Activated T-helper 2 cell treated with anti-CD3 and anti-CD28 coated beads, Interferon-gamma antibody, Interleukin-2, Interleukin-4, amounts not matched to agents 10 μg/mL and 5 μg/mL and 100 μg/mL, durations not matched to agents 14 hours and 24 hours and 36 hours (primary cell): ENCODE results near the gene ANO1. TPM values are rescaled to one million over a fixed set of nuclear protein-coding genes. Genes with fewer than 3 reads are reported as not detected.

Experiments used
- DNase-seq: peaks from one replicate; pipeline ENCODE4 v3.0.0; 2021; ENCODE audit warnings: low spot score
- H3K27ac Mint-ChIP-seq: one replicate; pipeline ENCODE4 v1.8.0; 2021; ENCODE audit warnings: mixed read lengths
- H3K27me3 Mint-ChIP-seq: one replicate; pipeline ENCODE4 v1.8.0; 2021; ENCODE audit warnings: low read depth, mixed read lengths
- H3K36me3 Mint-ChIP-seq: one replicate; pipeline ENCODE4 v1.8.0; 2021; ENCODE audit warnings: low read depth, mixed read lengths
- H3K4me1 Mint-ChIP-seq: one replicate; pipeline ENCODE4 v1.8.0; 2021; ENCODE audit warnings: low read depth, mixed read lengths
- H3K4me3 Mint-ChIP-seq: one replicate; pipeline ENCODE4 v1.8.0; 2021; ENCODE audit warnings: low read depth, mild to moderate bottlenecking, moderate library complexity, mixed read lengths
- H3K9me3 Mint-ChIP-seq: one replicate; pipeline ENCODE4 v1.8.0; 2021; ENCODE audit warnings: mixed read lengths
- intact Hi-C: fragments of 100-400 bp; cut with micrococcal nuclease; formaldehyde crosslinking; loops from one replicate; pipeline ENCODE4 v1.15.1; 2023
- total RNA-seq: library from RNA; stranded (reverse); gene quantifications from 2 replicates; pipeline ENCODE4 v1.2.3, GENCODE V29; 2022

Gene ANO1
- total RNA-seq, 1 donor from 2014 or later, result not detected

DNA sequence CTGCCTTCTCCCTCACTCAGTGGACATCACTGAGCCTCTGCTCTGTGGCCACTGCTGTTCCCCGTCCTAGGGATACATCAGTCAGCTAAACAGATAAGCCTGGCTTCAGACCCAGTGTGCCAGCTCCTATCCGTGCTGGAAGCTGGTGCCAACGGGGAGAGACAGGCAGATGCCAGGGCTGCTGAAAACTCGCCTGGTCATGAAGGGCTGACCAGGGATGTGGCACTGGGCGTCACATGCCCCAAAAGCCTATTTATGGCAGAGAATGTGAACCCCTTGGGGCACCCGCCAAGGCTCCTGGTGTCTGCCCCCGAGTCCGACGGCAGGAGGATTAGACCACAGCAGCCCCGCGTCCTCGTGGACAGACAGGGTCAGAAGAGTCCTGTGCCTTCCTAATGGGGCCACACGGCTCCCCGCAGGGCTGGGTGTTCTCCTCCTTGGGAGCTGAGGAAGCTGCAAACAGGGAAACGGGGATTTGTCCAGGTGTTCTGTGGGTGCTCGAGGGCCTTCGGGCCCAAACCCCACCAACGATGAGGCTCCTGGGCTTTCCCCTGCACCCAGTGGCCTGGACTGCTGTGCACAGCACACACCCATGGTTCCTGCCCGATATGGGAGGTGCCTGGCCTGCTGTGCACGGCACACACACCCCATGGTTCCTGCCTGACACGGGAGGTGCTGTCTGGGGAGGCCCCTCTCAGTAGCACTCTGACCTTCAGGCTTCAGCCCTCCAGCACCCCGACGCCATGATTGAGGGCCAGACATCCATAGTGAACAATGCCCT is 19.9 kb downstream of the ANO1 start:
- Mint-ChIP-seq H3K36me3 (no peaks in the 10 kb centered on the region), H3K4me1 (no peaks in the 10 kb centered on the region), H3K4me3 (no peak overlapping the region), H3K9me3 (no peaks in the 10 kb centered on the region), H3K27me3 (no peaks in the 10 kb centered on the region), H3K27ac (no peak overlapping the region)
- no peak for DNase-seq
- intact Hi-C loops, result no loop called here

DNA sequence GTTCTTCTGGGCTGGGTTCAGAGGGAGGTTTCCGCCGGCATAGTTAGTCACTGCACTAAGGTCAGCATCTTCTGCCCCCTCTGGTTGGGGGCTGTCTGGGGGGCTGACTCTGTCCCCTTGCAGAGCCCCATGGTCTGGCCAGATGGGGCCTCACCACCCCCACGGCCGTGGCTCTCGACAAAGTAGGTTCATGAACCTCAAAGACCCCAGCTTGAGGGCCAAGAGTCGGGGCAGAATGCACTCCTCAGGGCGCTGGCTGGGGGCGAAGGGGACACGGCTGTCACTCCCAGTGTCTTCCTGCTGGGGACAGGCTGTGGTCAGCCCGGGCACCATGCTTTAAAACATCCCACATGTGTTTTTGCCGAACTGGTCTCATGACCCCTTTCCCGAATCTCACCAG is 20.8 kb downstream of the ANO1 start:
- Mint-ChIP-seq H3K4me1 (no peaks in the 10 kb centered on the region), H3K36me3 (no peaks in the 10 kb centered on the region), H3K4me3 (no peak overlapping the region), H3K27me3 (no peaks in the 10 kb centered on the region), H3K27ac (no peak overlapping the region), H3K9me3 (no peaks in the 10 kb centered on the region)
- DNase-seq, result no peak
- intact Hi-C loops, result no loop called here

DNA sequence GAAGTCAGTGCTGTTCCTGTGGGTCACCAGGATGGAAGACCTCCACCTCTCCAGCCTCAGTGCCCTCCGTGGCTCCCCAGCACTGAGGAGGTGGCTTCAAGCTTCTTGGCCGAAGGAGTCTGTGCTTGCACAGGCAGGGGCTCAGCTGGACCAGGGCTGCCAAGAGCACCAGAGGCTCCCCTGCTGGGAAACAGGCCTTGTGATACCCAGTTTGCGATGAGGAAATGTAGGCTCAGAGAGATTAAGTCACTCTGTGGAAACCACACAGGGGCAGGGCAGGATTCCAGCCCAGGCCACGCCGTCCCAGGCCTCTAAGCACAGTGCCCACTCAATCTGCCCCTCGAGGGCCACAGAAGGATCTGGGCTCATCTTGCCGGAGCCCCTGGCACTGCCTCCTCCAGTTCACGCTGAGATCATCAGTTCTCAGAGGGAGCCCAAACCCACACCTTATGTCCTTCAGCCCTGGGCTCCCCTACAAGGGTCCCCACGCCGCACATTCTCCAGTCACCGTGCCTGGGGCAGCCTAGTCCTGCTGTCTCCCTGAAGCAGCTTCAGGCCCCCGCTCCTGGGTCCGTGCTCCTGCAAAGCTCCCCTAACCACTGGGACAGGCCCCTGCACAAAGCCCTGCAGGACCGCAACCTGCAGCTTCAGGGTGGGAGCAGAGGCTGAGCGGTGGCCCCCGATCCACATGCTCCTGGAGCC is 21.6 kb downstream of the ANO1 start:
- Mint-ChIP-seq H3K9me3 (no peaks in the 10 kb centered on the region), H3K4me3 (no peak overlapping the region), H3K27me3 (no peaks in the 10 kb centered on the region), H3K27ac (no peak overlapping the region), H3K36me3 (no peaks in the 10 kb centered on the region), H3K4me1 (no peaks in the 10 kb centered on the region)
- no peak for DNase-seq
- intact Hi-C loops, result no loop called here

DNA sequence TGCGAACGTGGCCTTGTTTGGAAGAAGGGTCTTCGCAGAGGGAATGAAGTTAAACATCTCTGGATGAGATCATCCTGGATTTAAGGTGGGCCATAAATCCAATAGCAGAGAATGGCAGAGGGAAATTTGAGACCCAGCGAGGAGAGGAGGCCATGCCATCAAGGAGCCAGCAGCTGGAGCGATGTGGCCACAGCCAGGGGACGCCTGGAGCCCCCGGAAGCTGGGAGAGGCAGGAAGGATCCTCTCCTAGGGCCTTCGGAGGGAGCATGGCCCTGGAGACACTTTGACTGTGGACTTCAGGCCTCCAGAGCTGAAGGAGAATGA is 22.1 kb downstream of the ANO1 start:
- Mint-ChIP-seq H3K36me3 (no peaks in the 10 kb centered on the region), H3K27me3 (no peaks in the 10 kb centered on the region), H3K9me3 (no peaks in the 10 kb centered on the region), H3K4me3 (no peak overlapping the region), H3K27ac (no peak overlapping the region), H3K4me1 (no peaks in the 10 kb centered on the region)
- intact Hi-C loops, result no loop called here
- no peak for DNase-seq

DNA sequence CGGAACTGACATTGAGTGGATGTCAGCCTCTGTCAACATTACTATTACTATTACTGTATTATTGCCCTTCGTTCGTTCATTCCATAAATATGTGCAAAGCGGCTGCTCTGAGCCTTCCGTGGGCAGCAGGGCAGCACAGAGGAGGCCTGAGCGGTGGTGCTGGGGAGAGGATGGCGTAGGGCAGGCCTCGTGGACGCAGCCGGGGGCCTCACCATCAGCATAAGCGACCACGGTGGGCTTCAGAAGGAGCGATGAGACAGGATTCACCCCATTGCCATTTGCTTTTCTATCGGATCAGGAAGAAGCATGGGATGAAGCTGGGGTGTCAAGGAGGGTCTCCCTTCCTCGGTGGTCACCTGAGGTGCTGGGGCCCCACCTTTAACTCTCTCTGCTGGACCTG is 22.7 kb downstream of the ANO1 start:
- no peaks in the 10 kb centered on the region for H3K36me3 Mint-ChIP-seq
- DNase-seq, result no peak
- H3K27me3 Mint-ChIP-seq, result no peaks in the 10 kb centered on the region
- no peaks in the 10 kb centered on the region for H3K9me3 Mint-ChIP-seq
- no peaks in the 10 kb centered on the region for H3K4me1 Mint-ChIP-seq
- intact Hi-C loops, result no loop called here
- H3K4me3 Mint-ChIP-seq, result no peak overlapping the region
- H3K27ac Mint-ChIP-seq, result no peak overlapping the region

DNA sequence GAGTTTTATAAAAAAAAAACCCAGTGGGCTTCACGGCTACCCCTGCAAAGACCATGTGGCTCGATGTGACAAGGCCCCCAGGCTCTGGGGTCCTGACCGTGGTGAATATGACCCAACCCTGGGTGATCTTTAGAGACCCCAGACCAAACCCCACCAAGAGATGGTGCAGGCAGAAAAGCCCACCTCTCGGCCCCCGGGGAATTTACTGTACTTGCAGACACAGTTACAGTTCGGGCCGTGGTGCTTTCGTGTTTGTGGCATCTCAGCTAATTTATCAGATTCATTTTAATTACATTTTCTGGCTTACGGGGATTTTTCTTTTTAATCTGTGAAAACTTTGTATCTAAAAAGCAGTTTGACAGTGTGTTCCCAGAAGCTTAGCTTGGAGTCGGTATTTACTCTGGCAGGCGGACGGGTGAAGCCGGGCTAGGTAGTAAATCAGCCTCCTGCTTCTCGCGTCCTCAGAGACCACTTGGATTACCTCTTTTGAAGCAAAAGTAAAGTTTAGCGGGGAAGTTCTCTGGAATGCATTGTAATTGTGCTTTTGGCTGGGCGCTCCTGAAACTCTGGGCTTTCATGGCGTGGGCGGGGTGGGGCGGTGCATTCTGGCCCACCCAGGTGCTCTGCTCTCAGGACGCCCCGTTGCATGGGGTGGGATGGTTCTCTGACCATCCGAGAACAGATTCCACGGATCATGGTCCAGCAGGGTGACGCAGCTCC is 25.3 kb downstream of the ANO1 start:
- Mint-ChIP-seq H3K27me3 (no peaks in the 10 kb centered on the region), H3K4me3 (no peak overlapping the region), H3K27ac (no peak overlapping the region), H3K36me3 (no peaks in the 10 kb centered on the region), H3K4me1 (no peaks in the 10 kb centered on the region), H3K9me3 (no peaks in the 10 kb centered on the region)
- intact Hi-C loops, result no loop called here
- no peak for DNase-seq

DNA sequence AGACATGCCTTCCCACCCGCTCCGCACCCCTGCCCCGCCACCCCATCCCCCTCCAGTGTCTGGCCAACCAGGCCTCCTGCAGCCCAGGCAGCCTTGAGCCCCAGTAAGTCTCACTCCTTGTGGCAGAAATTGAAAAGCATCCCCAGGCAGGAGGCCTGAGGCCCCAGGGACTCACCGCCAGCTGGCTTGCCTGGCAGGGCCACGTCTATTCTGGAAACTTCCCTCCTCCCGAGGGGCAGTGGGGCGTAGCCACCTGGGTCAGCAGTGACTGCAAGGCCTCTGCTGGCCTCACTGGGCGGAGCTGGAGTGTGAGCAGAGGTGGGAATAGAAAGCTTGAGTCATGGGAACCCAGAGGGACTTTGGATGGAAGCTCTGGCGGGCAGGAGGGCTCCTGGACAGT is 26.3 kb downstream of the ANO1 start:
- H3K4me1 Mint-ChIP-seq, result no peaks in the 10 kb centered on the region
- DNase-seq, result no peak
- no peak overlapping the region for H3K4me3 Mint-ChIP-seq
- no peak overlapping the region for H3K27ac Mint-ChIP-seq
- no peaks in the 10 kb centered on the region for H3K9me3 Mint-ChIP-seq
- intact Hi-C loops, result no loop called here
- no peaks in the 10 kb centered on the region for H3K27me3 Mint-ChIP-seq
- H3K36me3 Mint-ChIP-seq, result no peaks in the 10 kb centered on the region

DNA sequence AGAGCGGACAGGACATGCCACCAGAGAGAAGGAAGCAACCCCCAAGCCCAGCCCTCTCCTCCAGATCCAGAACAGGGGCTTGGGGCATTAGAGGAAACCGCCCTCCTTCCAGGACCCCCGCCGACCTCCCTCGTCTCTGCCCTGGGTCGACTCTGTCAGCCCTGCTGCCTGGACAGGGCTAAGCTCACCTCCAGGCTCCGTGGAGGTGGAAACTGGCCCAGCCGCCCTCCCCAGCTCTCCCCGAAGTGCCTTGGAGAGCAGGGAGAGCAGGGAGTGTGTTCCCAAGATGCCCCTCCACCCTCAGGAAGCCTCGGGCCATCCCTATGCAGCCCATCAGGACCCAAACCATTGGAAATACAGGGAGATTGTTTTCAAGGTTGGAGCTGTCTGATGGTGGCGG is 26.8 kb downstream of the ANO1 start:
- Mint-ChIP-seq H3K27me3 (no peaks in the 10 kb centered on the region), H3K4me3 (no peak overlapping the region), H3K27ac (no peak overlapping the region), H3K4me1 (no peaks in the 10 kb centered on the region), H3K9me3 (no peaks in the 10 kb centered on the region), H3K36me3 (no peaks in the 10 kb centered on the region)
- intact Hi-C loops, result no loop called here
- DNase-seq, result no peak

DNA sequence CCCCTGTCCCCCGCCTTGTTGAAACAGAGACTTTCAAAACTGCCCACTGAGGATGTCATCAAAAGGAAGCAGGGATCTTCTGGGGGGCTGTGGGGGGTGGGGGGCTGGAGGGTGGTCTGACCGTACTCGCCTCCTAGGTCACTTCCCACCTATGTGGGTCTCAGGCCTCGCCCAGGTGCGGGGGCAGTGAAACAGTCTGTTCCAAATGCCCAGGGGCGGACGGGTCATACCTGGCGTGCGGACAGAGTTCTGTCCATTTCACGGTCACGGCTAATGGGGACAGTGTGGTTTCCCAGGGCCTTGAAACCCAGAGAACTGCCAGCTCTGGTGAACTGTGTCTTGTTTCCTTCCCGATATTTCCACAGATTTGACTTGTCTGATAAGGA is 27.2 kb downstream of the ANO1 start:
- no peaks in the 10 kb centered on the region for H3K27me3 Mint-ChIP-seq
- no peak overlapping the region for H3K27ac Mint-ChIP-seq
- H3K4me3 Mint-ChIP-seq, result no peak overlapping the region
- H3K36me3 Mint-ChIP-seq, result no peaks in the 10 kb centered on the region
- intact Hi-C loops, result no loop called here
- H3K9me3 Mint-ChIP-seq, result no peaks in the 10 kb centered on the region
- DNase-seq, result no peak
- no peaks in the 10 kb centered on the region for H3K4me1 Mint-ChIP-seq

DNA sequence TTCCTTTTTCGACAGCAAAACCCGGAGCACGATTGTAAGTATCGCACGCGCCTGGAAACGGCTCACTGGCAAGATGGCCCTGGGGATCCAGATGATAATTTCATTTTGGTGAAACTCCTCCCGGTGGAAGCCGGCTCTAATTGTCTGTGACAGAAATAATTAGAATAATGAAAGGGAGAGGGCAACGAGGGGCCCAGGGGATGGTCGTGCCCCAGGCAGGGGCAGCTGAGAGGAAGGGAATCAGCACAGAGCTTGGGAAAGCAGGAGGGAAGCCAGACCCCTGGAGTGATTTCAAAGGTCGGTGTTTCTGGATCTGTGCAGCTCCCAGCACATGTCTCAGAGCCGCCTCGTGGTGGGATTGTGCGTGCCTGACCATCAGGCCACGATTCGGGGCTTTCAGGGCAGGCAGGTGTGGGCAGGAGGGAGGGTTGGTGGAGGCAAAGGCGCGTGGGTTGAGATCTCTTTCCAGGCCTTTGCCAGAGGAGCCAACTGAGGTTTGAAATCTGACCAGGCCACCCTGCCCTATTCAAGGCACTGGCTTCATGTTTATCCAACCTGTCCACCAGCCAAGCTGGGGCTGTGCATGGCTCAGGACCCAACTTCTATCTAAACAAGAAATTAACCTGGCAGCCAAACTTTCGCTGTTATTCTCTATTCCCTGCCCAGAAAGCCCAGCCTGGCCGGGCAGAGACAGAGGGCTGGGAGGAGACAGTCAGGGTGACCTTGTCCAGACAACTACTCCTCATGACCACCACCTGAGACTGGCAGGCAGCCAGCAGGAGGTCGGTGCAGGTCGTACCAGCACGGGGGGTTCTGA is 27.8 kb downstream of the ANO1 start:
- no peaks in the 10 kb centered on the region for H3K27me3 Mint-ChIP-seq

DNA sequence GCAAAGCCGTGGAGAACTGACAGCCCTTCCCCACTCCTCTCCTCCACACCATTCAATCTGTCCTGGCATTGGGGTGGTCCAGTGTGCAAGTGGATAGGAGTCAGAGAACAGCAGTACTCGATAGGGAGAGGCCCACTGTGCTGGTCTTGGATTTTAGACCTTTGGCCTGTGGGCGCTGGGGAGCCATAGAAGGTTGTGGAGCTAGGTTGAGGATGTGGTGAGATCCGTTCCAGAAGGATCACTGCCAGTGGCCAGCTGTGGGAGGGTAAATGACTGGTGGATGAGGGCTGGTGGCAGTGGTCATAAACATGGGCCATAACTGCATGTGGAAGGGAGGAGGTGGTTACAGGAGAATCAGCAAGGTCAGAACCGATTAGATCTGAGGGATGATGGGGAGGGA is 28.6 kb downstream of the ANO1 start:
- Mint-ChIP-seq H3K9me3 (no peaks in the 10 kb centered on the region), H3K27ac (no peak overlapping the region), H3K27me3 (peaks cover 1% of the 10 kb centered on the region)

More for the DNA sequence above, 27.8 kb downstream of the ANO1 start:
- no peaks in the 10 kb centered on the region for H3K9me3 Mint-ChIP-seq
- no peak overlapping the region for H3K27ac Mint-ChIP-seq
- no peaks in the 10 kb centered on the region for H3K36me3 Mint-ChIP-seq
- no peak for DNase-seq
- intact Hi-C loops, result no loop called here
- no peaks in the 10 kb centered on the region for H3K4me1 Mint-ChIP-seq
- H3K4me3 Mint-ChIP-seq, result no peak overlapping the region

DNA sequence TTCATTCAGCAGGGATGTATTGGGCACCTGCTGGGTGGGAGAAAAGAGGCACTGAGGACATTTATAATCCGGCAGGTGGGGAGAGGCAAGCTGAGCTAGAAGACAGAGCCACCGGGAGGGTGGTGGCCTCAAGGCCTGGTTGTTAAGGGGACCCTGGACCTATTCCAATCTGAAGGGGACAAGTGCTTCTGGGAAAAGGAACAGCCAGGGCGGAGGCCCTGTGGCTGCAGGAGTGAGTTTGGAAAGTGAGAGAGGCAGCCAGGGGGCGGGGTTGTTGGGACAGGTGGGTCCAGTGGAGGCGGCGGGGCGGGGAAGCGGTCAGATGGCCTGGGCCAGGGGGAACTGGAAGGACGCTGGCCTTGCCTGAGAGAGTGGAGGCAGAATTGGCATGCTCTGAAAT is 29.1 kb downstream of the ANO1 start:
- H3K4me3 Mint-ChIP-seq, result no peak overlapping the region
- H3K27ac Mint-ChIP-seq, result no peak overlapping the region
- no peaks in the 10 kb centered on the region for H3K9me3 Mint-ChIP-seq
- H3K4me1 Mint-ChIP-seq, result peaks cover 5% of the 10 kb centered on the region
- intact Hi-C loops, result no loop called here
- H3K27me3 Mint-ChIP-seq, result peaks cover 1% of the 10 kb centered on the region
- no peaks in the 10 kb centered on the region for H3K36me3 Mint-ChIP-seq
- no peak for DNase-seq

More for the DNA sequence above, 28.6 kb downstream of the ANO1 start:
- no peak for DNase-seq
- Mint-ChIP-seq H3K4me1 (peaks cover 3% of the 10 kb centered on the region), H3K4me3 (no peak overlapping the region), H3K36me3 (no peaks in the 10 kb centered on the region)
- intact Hi-C loops, result no loop called here
